Lung (tissue), 12 donors: Measurements from ENCODE around the gene TSR1. TPM values are rescaled to one million over a fixed set of nuclear protein-coding genes. Genes with fewer than 3 reads are reported as not detected.

Source experiments
- ATAC-seq: fragments of 200-7000 bp; cut with Tn5 transposase; one replicate; pipeline ENCODE4 v1.9.1; 2020; ENCODE audit warnings: moderate number of reproducible peaks; ENCODE audit not compliant: insufficient read depth, low FRiP score
- DNase-seq, 3 donors: peaks; one replicate each; pipeline ENCODE4 v3.0.0-alpha.2; 2013 to 2017
- H3K27ac ChIP-seq, 2 donors: one replicate each; pipeline ENCODE4 v1.5.1; 2013; ENCODE audit warnings: mild to moderate bottlenecking in 2 of 2, moderate library complexity in 2 of 2, control low read depth in 1 of 2, inconsistent platforms in 1 of 2, low read depth in 1 of 2, low read length in 1 of 2
- H3K27me3 ChIP-seq, 3 donors: one replicate each; pipeline ENCODE4 v1.5.1; 2013; ENCODE audit warnings: low read length in 2 of 3; ENCODE audit not compliant: control insufficient read depth in 3 of 3, insufficient read depth in 3 of 3
- H3K36me3 ChIP-seq, 4 donors: one replicate each; pipeline ENCODE4 v1.5.1; 2013; ENCODE audit warnings: low read length in 4 of 4, mild to moderate bottlenecking in 1 of 4, moderate library complexity in 1 of 4; ENCODE audit not compliant: control insufficient read depth in 4 of 4, insufficient read depth in 4 of 4
- H3K4me1 ChIP-seq, 5 donors: one replicate each; pipeline ENCODE4 v1.5.1; 2013; ENCODE audit warnings: low read length in 5 of 5, mild to moderate bottlenecking in 2 of 5, moderate library complexity in 1 of 5; ENCODE audit not compliant: control insufficient read depth in 5 of 5, insufficient read depth in 5 of 5
- H3K4me3 ChIP-seq: one replicate; pipeline ENCODE4 v1.5.1; 2013; ENCODE audit warnings: mild to moderate bottlenecking, control low read depth, moderate library complexity
- H3K9ac ChIP-seq, 2 donors: one replicate each; pipeline ENCODE4 v1.5.1; 2013; ENCODE audit warnings: low read length in 2 of 2, control low read depth in 1 of 2; ENCODE audit not compliant: insufficient read depth in 1 of 2
- H3K9me3 ChIP-seq, 4 donors: one replicate each; pipeline ENCODE4 v1.5.1; 2013; ENCODE audit warnings: low read length in 3 of 4, mild to moderate bottlenecking in 1 of 4, moderate library complexity in 1 of 4; ENCODE audit not compliant: control insufficient read depth in 4 of 4, insufficient read depth in 3 of 4
- CTCF ChIP-seq: IDR thresholded peaks from 2 replicates; pipeline ENCODE4 v1.5.1; 2012; ENCODE audit warnings: mild to moderate bottlenecking; ENCODE audit errors: control extremely low read depth, extremely low read depth
- WGBS, 2 donors: extraction: QIAGEN DNeasy Blood & Tissue Kit; methylation state at CpG; one replicate each; pipeline ENCODE4 v1.1.7; 2013; 5-methylcytosine and 5-hydroxymethylcytosine counted together
- polyA plus RNA-seq, 2 donors: library from polyadenylated mRNA; stranded (reverse); fragments of 200-250 nt; gene quantifications; one replicate each; pipeline ENCODE4 v1.2.1, GENCODE V29; 2013
- total RNA-seq, 2 donors: library from RNA; depleted of rRNA in 1 of 2; stranded (reverse); fragments of >200 nt in 1 of 2; gene quantifications; one replicate each; pipeline ENCODE4 v1.2.1, GENCODE V29; 2014 to 2021
- donor health status: control.
- donor health status: control.
- donor health status: Bipolar disorder and iron deficiency.
- donor health status: healthy.
- donor health status: DM: yes; HTN: yes; CAD: no.

Gene TSR1
- total and polyA plus RNA-seq, 4 donors = 11.8 to 24.1 (median 19.4) TPM

GRCh38 chr17:2364763-2365116 lies 28.5 kb upstream of the TSR1 start:
- no peak overlapping the region for H3K4me3 ChIP-seq
- no peak for TF ChIP-seq CTCF
- H3K27ac ChIP-seq = no peak overlapping the region
- no peaks in the 10 kb centered on the region for H3K27me3 ChIP-seq
- no peak for DNase-seq
- H3K4me1 ChIP-seq = peaks cover 0 to 22% (median 3%) of the 10 kb centered on the region in 5 donors
- peaks cover 0 to 42% (median 8%) of the 10 kb centered on the region in 4 donors for H3K36me3 ChIP-seq
- 92 to 95% methylated on average over 12 of the region's 12 CpGs for WGBS, 2 donors
- no peak overlapping the region for H3K9ac ChIP-seq
- ATAC-seq = no peak
- H3K9me3 ChIP-seq = no peaks in the 10 kb centered on the region

GRCh38 chr17:2363851-2364762 lies 27.9 kb upstream of the TSR1 start:
- DNase-seq = peak in 1 of 3 donors; percentile 38
- no peaks in the 10 kb centered on the region for H3K27me3 ChIP-seq
- H3K36me3 ChIP-seq = peaks cover 0 to 42% (median 8%) of the 10 kb centered on the region in 4 donors
- peaks cover 0 to 18% (median 3%) of the 10 kb centered on the region in 5 donors for H3K4me1 ChIP-seq
- H3K4me3 ChIP-seq = no peak overlapping the region
- ATAC-seq = no peak
- no peaks in the 10 kb centered on the region for H3K9me3 ChIP-seq
- WGBS, 2 donors = 81 to 83% methylated on average over 24 to 26 of the region's 26 CpGs
- no peak for TF ChIP-seq CTCF
- no peak overlapping the region for H3K27ac ChIP-seq
- H3K9ac ChIP-seq = no peak overlapping the region

- Histone ChIP-seq H3K9ac (no peak overlapping the region), H3K27me3 (no peaks in the 10 kb centered on the region), H3K36me3 (peaks cover 0 to 39% (median 8%) of the 10 kb centered on the region in 4 donors), H3K4me1 (peaks cover 0 to 13% (median 3%) of the 10 kb centered on the region in 5 donors), H3K27ac (no peak overlapping the region), H3K9me3 (no peaks in the 10 kb centered on the region), H3K4me3 (no peak overlapping the region)
- no peak for TF ChIP-seq CTCF
- WGBS, 2 donors = 94 to 96% methylated on average over 21 of the region's 21 CpGs
- ATAC-seq (no peak), DNase-seq (no peak)
Measured at GRCh38 chr17:2363318-2363717, 27.1 kb upstream of the TSR1 start.
